Activated CD8-positive, alpha-beta T cell treated with anti-CD3 and anti-CD28 coated beads for 36 hours (primary cell): Measurements from ENCODE around the gene DPP6. TPM values are rescaled to one million over a fixed set of nuclear protein-coding genes. Genes with fewer than 3 reads are reported as not detected.

Experiments
- ATAC-seq: fragments of 200-7000 bp; cut with Tn5 transposase; one replicate; pipeline ENCODE4 v1.10.0; 2021; ENCODE audit warnings: mild to moderate bottlenecking, moderate library complexity
- CTCF ChIA-PET: fragments of 350-600 bp; sonication (Branson Sonifier 250); formaldehyde crosslinking; loops from one replicate; lab custom pipeline; 2021; ENCODE audit warnings: antibody characterized with exemption; lab: Charles Lee
- POLR2A ChIA-PET: fragments of 350-600 bp; sonication (Branson Sonifier 250); formaldehyde crosslinking; loops from one replicate; lab custom pipeline; 2021; ENCODE audit warnings: antibody characterized with exemption; lab: Charles Lee
- DNase-seq: peaks from one replicate; pipeline ENCODE4 v3.0.0-alpha.2; 2020
- H3K27ac Mint-ChIP-seq: one replicate; pipeline ENCODE4 v1.8.0; 2021; ENCODE audit warnings: mild to moderate bottlenecking, mixed read lengths
- H3K27me3 Mint-ChIP-seq: one replicate; pipeline ENCODE4 v1.8.0; 2021; ENCODE audit warnings: mixed read lengths
- H3K36me3 Mint-ChIP-seq: one replicate; pipeline ENCODE4 v1.8.0; 2021; ENCODE audit warnings: low read depth, mixed read lengths
- H3K4me1 Mint-ChIP-seq: one replicate; pipeline ENCODE4 v1.8.0; 2021; ENCODE audit warnings: low read depth, mixed read lengths
- H3K4me3 Mint-ChIP-seq: one replicate; pipeline ENCODE4 v1.8.0; 2021; ENCODE audit warnings: mild to moderate bottlenecking, moderate library complexity, mixed read lengths
- H3K9me3 Mint-ChIP-seq: one replicate; pipeline ENCODE4 v1.8.0; 2021; ENCODE audit warnings: mixed read lengths
- intact Hi-C: fragments of 100-400 bp; cut with micrococcal nuclease; formaldehyde crosslinking; loops from one replicate; pipeline ENCODE4 v1.10.0; 2022
- total RNA-seq, 2 experiments: library from RNA; stranded (reverse); gene quantifications; one replicate each; pipeline ENCODE4 v1.2.3, GENCODE V29; 2021
- TF ChIP-seq, protein P1 (sequence below): fragments of 200-600 bp; IDR thresholded peaks from one replicate; pipeline ENCODE4 v1.8.0; 2022; ENCODE audit warnings: antibody characterized with exemption, mild to moderate bottlenecking

DPP6 gene
- total RNA-seq, 2 experiments from 2014 or later: not detected

DNA sequence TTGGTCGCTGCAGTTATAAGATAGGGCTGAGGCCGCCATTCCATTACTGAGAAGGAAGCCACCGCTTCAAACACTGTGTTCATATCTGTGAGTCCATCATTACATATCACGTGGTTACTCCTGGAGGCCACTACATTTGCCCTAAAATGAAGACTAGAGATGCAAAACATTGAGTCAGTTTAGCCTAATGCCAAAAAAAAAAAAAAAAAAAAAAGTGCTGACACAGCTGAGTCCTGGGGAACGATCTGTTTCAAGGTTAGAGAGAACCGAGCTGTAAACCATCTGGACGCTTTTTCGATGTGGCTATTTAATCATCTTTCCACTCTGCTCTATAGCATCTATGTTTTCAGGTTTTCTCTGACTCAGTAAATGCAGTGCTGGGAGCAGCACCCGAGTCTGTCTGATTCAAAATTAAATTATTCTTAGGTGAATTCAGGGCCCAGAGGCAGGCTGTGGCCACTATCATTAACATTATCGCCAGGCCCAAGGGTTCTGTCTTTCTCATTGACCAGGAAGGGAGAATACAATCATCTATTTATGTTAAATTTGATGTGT lies 501.6 kb downstream of the DPP6 start:
- no peak for DNase-seq
- intact Hi-C loops: no loop called here
- Mint-ChIP-seq H3K4me3 (no peak overlapping the region), H3K9me3 (peaks cover 4% of the 10 kb centered on the region), H3K36me3 (no peaks in the 10 kb centered on the region), H3K4me1 (no peaks in the 10 kb centered on the region), H3K27me3 (no peaks in the 10 kb centered on the region), H3K27ac (no peak overlapping the region)
- CTCF ChIA-PET: no interaction called here
- TF ChIP-seq, protein P1, sequence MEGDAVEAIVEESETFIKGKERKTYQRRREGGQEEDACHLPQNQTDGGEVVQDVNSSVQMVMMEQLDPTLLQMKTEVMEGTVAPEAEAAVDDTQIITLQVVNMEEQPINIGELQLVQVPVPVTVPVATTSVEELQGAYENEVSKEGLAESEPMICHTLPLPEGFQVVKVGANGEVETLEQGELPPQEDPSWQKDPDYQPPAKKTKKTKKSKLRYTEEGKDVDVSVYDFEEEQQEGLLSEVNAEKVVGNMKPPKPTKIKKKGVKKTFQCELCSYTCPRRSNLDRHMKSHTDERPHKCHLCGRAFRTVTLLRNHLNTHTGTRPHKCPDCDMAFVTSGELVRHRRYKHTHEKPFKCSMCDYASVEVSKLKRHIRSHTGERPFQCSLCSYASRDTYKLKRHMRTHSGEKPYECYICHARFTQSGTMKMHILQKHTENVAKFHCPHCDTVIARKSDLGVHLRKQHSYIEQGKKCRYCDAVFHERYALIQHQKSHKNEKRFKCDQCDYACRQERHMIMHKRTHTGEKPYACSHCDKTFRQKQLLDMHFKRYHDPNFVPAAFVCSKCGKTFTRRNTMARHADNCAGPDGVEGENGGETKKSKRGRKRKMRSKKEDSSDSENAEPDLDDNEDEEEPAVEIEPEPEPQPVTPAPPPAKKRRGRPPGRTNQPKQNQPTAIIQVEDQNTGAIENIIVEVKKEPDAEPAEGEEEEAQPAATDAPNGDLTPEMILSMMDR: no peak
- POLR2A ChIA-PET: no interaction called here
- ATAC-seq: no peak

DNA sequence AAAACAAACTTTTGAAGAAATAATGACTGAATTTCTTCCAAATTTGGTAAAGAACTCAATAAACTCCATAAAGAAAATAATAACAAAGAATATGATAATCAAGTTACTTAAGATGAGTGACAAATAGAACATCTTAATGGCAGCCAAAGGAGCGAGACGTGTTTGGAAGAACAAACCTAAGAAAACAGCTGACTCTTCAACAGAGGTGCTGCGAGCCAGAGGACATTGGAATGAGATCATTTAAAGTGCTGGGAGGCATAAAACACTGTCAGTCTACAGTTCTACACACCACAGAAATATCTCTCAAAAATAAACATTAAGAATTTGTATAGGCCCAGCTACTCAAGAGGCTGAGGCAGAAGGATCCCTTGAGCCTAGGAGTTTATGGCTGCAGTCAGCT lies 507.3 kb downstream of the DPP6 start:
- TF ChIP-seq, protein P1: no peak
- H3K4me1 Mint-ChIP-seq: no peaks in the 10 kb centered on the region
- intact Hi-C loops: no loop called here
- DNase-seq (no peak), ATAC-seq (no peak)
- H3K27ac Mint-ChIP-seq: no peak overlapping the region
- ChIA-PET CTCF (no interaction called here), POLR2A (no interaction called here)
- H3K36me3 Mint-ChIP-seq: no peaks in the 10 kb centered on the region
- no peaks in the 10 kb centered on the region for H3K27me3 Mint-ChIP-seq
- H3K9me3 Mint-ChIP-seq: peaks cover 3% of the 10 kb centered on the region
- no peak overlapping the region for H3K4me3 Mint-ChIP-seq

DNA sequence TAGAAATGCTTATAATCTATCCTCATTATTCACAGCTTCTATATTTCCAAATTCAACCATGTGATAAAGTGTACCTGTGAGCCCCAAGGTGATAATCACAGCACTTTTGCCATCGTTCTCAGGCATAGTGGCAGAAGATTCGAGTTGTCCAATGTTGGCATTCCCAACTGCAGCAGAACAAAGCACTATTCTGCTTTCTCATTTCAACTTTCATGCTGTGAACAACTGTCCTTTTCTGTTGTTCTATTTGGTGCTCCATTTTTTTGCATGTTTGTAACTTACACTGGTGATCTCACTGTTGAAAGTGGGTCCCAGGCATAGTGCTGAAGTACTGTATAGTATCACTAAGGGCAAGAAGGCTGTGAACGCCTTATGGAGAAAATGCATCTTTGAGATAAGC lies 512.5 kb downstream of the DPP6 start:
- H3K27me3 Mint-ChIP-seq: no peaks in the 10 kb centered on the region
- no peak overlapping the region for H3K27ac Mint-ChIP-seq
- no peak overlapping the region for H3K4me3 Mint-ChIP-seq
- DNase-seq (no peak), ATAC-seq (no peak)
- TF ChIP-seq, protein P1: no peak
- no peaks in the 10 kb centered on the region for H3K4me1 Mint-ChIP-seq
- no peaks in the 10 kb centered on the region for H3K36me3 Mint-ChIP-seq
- ChIA-PET CTCF (no interaction called here), POLR2A (no interaction called here)
- H3K9me3 Mint-ChIP-seq: no peaks in the 10 kb centered on the region
- intact Hi-C loops: no loop called here

DNA sequence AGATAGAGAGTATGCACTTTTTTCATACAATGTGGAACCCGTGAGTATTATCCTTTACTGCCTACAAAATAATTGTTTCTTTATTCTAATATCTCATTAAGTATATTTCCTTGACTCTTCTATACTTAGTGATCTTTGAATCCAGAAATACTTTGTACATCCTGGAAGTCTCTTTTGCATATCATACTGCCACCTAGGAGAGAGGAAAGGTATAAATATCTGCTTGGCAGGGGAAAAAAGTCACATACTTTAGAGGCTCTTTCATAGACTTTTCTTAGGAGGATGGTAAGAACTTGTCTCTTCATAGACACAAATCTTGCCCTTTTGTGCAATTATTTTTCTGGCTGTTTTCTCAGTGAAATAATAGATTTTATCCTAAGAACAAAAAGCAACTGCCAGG lies 514.7 kb downstream of the DPP6 start:
- POLR2A ChIA-PET: no interaction called here
- intact Hi-C loops: no loop called here
- Mint-ChIP-seq H3K27ac (no peak overlapping the region), H3K9me3 (no peaks in the 10 kb centered on the region), H3K36me3 (no peaks in the 10 kb centered on the region), H3K27me3 (no peaks in the 10 kb centered on the region), H3K4me3 (no peak overlapping the region), H3K4me1 (no peaks in the 10 kb centered on the region)
- CTCF ChIA-PET: interaction anchor here (0.8 kb wide), 1 partner anchor 12 kb away, joined by 3 read pairs; no protein-coding TSS in a partner anchor
- TF ChIP-seq, protein P1: no peak
- DNase-seq (no peak), ATAC-seq (no peak)

GRCh38 chr7:154568346-154568745 lies 516.1 kb downstream of the DPP6 start:
- POLR2A ChIA-PET: no interaction called here
- H3K4me3 Mint-ChIP-seq: no peak overlapping the region
- intact Hi-C loops: no loop called here

More at GRCh38 chr7:154568346-154568745, 516.1 kb downstream of the DPP6 start:
- no peak overlapping the region for H3K27ac Mint-ChIP-seq
- no peaks in the 10 kb centered on the region for H3K36me3 Mint-ChIP-seq
- DNase-seq (no peak), ATAC-seq (no peak)
- H3K27me3 Mint-ChIP-seq: no peaks in the 10 kb centered on the region
- no peaks in the 10 kb centered on the region for H3K4me1 Mint-ChIP-seq
- CTCF ChIA-PET: no interaction called here
- TF ChIP-seq, protein P1: no peak
- H3K9me3 Mint-ChIP-seq: no peaks in the 10 kb centered on the region
